H1 (cell line): ENCODE data around the gene CAMK2D. TPM values are rescaled to one million over a fixed set of nuclear protein-coding genes. Genes with fewer than 3 reads are reported as not detected.
A peak's percentile ranks its signal among the peaks of the same experiment; 100 is the strongest.

ENCODE experiments used
- CTCF ChIP-seq, 3 experiments: IDR thresholded peaks; 1 replicate in 2 of 3; 2 replicates in 1 of 3; pipeline versions ENCODE4 v1.5.1 to v1.6.1; 2011; ENCODE audit warnings: low read length in 3 of 3, mild to moderate bottlenecking in 3 of 3, inconsistent platforms in 2 of 3, low read depth in 1 of 3, moderate library complexity in 1 of 3; ENCODE audit not compliant: insufficient read depth in 1 of 3; ENCODE audit errors: control extremely low read depth in 1 of 3
- HDAC2 ChIP-seq, 2 experiments: fragments of 300-600 bp in 1 of 2; sonication (generic) in 1 of 2; IDR thresholded peaks; 2 replicates each; pipeline ENCODE4 v1.6.1; 2011 to 2012; ENCODE audit warnings: low read depth in 2 of 2, low read length in 2 of 2, mild to moderate bottlenecking in 2 of 2, moderate library complexity in 2 of 2, borderline replicate concordance in 1 of 2, inconsistent platforms in 1 of 2
- KDM1A ChIP-seq: fragments of 200-600, 300-600 bp; sonication (generic); IDR thresholded peaks from 2 replicates; pipeline ENCODE4 v1.7.1; 2016; ENCODE audit warnings: mild to moderate bottlenecking, low read length, borderline replicate concordance
- RAD21 ChIP-seq, 2 experiments: IDR thresholded peaks in 1 of 2; conservative IDR thresholded peaks in 1 of 2; 2 replicates each; pipeline ENCODE4 v1.6.1; 2011; ENCODE audit warnings: low read depth in 2 of 2, low read length in 2 of 2, improper control_type of control experiment in 1 of 2, inconsistent platforms in 1 of 2, mild to moderate bottlenecking in 1 of 2, moderate library complexity in 1 of 2
- SUZ12 ChIP-seq: fragments of 200-600 bp; sonication (generic); IDR thresholded peaks from 2 replicates; pipeline ENCODE4 v1.6.1; 2012; ENCODE audit warnings: mild to moderate bottlenecking, inconsistent platforms, low read length, moderate library complexity, mixed read lengths
- polyA plus RNA-seq, 7 experiments: library from polyadenylated mRNA; depleted of rRNA in 3 of 7; stranded (reverse) in 5 of 7; unstranded in 2 of 7; fragments of >200 nt in 5 of 7; fragments of 200-250 nt in 2 of 7; gene quantifications; 1 replicate in 5 of 7; 2 replicates in 1 of 7; 4 replicates in 1 of 7; pipeline versions ENCODE4 v1.2.1 to v1.2.3, GENCODE V29; 2011 to 2013; ENCODE audit warnings: missing spikeins in 2 of 7, mixed read lengths in 2 of 7
- total RNA-seq: library from RNA; stranded (reverse); fragmentation: NEBNext Ultra II Directional; extraction: Animal tissue kit (Norgen Biotek cat#: 25700); gene quantifications from 2 replicates; pipeline ENCODE4 v1.2.1, GENCODE V29; 2021

CAMK2D gene
- total and polyA plus RNA-seq, 2 of the 8 experiments (the other 6 are each of a cell fraction or from before 2014, with no cell fraction given) = 3.2 to 7.0 TPM

DNA sequence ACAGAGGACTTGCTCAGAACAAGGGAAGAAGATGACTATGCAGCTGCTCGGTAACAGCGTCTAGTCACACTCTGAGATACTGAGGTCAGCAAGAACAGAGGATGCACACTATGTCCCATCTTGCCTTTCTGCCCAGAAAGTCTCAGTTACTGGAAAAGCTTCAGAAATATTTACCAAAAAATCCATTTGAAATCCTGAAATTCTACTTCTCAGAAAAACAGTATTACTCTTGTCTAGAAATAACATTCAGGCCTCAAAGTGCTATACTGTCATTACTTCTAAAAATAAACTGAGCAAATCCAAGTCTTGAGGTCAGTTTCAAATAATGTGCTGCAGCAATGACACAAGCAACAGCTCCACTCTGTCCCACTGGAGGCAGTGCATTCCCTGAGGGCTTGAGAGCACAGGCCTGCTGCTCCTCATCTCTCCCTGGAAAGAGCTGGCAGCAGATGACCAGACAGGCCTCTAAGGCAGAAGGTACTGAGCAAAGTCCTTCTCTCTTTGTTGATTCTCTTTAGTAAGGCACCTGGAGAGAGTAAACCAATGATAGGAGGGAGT, 76.9 kb downstream of the CAMK2D start (continued):
- TF ChIP-seq CTCF (IDR thresholded peaks at IDR 0.05; ENCODE audit: control extremely low read depth in 1 of 3, insufficient read depth in 1 of 3, low read depth in 1 of 3, low read length in 3 of 3) = peak; percentile 20 to 43 (median 36); a peak in 3 of 4 replicates
- TF ChIP-seq HDAC2 (IDR thresholded peaks at IDR 0.05; ENCODE audit: borderline replicate concordance in 1 of 2, low read depth in 2 of 2, low read length in 2 of 2) = no peak
- TF ChIP-seq KDM1A = no peak
- TF ChIP-seq SUZ12 = no peak
- TF ChIP-seq RAD21 (IDR thresholded peaks at IDR 0.05 in 1 of 2, conservative IDR thresholded peaks at IDR 0.05 in 1 of 2; ENCODE audit: low read depth in 2 of 2, low read length in 2 of 2) = peak; percentile 30 to 47; a peak in 3 of 4 replicates
- TF ChIP-seq, all 59 proteins: peak for 2
